ENCODE data around the gene JARID2.
A peak's percentile ranks its signal among the peaks of the same experiment; 100 is the strongest.

JARID2 gene

GRCh38 chr6:15330174-15330944 lies 84.5 kb downstream of the JARID2 start:
- no peak for TF ChIP-seq GATA2 (IDR thresholded peaks at IDR 0.05; ENCODE audit: low read depth, low read length)
- TF ChIP-seq GATA3 (IDR thresholded peaks at IDR 0.05; ENCODE audit: low read depth, low read length) = no peak

DNA sequence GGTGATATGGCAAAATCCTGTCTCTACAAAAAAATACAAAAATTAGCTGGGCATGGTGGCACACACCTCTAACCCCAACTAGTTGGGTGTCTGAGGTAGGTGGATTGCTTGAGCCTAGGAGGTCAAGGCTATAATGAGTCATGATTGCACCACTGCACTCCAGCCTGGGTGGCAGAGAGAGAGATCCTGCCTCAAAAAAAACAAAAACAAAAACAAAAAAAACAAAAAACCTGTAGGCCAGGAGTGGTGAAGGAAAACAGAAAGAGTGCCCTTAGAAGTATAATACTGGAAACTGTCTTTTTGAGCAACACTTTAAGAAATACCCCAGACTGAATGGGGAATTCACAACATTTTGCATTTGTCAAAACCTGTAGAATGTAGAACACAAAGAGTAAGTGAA lies 85.3 kb downstream of the JARID2 start:
- TF ChIP-seq GATA2 (IDR thresholded peaks at IDR 0.05; ENCODE audit: low read depth, low read length) (no peak), GATA3 (IDR thresholded peaks at IDR 0.05; ENCODE audit: low read depth, low read length) (no peak)

DNA sequence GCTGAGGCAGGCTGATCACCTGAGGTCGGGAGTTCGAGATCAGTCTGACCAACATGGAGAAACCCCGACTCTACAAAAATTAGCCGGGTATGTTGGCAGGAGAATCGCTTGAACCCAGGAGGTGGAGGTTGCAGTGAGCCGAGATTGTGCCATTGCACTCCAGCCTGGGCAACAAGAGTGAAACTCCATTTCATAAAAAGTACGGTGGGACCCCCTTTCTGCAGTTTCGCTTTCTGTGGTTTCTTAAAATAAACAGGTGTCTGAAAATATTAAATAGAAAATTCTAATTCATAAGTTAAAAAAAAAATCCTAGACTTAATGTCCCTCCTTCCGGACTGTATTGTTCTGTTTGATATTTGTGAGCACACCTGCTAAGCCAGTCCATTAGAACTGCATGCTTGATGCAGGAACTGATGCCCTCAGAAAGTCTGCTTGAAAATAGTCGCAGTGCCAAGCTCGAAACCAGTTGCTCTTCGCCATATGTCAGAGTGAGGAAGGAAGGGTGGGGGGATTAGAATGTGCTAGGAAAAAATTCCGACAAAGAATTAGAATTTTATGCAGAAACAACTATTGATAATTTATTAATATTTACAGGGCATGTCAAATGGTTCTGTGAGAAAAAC lies 85.9 kb downstream of the JARID2 start:
- TF ChIP-seq GATA2 (IDR thresholded peaks at IDR 0.05; ENCODE audit: low read depth, low read length) (no peak), GATA3 (IDR thresholded peaks at IDR 0.05; ENCODE audit: low read depth, low read length) (no peak)

DNA sequence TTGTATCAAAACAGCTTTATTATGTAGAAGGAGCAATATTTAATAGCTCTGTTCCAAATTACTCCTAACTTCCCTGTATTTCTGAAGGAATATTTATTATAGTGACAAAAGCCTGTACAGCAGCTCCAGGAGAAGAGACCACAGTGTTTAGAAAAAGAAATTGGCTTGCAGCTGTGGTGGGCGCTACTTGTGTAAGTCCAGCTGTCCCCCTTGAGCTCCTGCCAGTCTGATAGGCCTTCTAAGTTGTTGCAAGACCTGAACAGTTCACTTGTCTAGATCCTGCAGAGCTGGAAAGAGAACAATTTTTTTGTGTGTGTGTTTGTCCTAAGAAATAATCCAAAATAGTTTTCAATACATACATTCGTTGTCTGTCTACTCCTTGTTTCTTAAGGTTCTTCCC lies 86.6 kb downstream of the JARID2 start:
- TF ChIP-seq GATA3 (IDR thresholded peaks at IDR 0.05; ENCODE audit: low read depth, low read length) = no peak

DNA sequence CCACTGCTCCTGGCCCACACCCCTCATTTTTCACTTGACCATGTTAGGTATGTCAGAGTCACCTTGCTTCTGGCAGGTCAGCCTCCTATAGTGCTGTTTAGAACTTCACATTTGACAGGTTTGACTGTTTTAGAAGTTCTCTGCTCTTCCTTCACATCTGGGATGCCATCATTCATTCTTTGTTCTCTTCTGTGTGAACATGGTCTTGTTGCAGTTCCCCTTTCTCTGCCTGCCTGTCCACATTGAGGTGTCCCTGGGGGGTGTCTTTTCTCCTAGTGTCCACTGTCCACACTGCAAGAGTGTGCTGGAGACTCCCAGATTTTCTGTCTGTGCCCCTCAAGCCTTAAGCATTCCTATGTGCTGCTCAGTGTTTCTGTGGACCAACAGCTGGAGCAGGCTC lies 89.5 kb downstream of the JARID2 start:
- TF ChIP-seq GATA2 (IDR thresholded peaks at IDR 0.05; ENCODE audit: low read depth, low read length) (no peak), GATA3 (IDR thresholded peaks at IDR 0.05; ENCODE audit: low read depth, low read length) (no peak)

DNA sequence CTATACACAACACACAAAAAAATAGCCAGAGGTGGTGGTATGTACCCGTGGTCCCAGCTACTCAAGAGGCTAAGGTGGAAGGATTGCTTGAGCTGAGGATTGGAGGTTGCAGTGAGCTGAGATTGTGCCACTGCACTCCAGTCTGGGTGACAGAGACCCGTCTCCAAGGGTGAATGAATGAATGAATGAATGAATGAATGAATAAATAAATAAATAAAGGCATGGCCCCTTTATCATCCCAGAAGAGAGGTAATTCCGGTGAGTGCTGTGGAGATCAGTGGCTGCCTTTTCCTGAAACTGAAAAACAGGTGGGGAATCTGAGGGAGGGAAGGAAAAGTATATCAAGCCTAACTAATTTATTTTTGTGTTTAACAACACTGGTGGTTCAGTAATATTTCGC lies 90.0 kb downstream of the JARID2 start:
- TF ChIP-seq GATA3 (IDR thresholded peaks at IDR 0.05; ENCODE audit: low read depth, low read length) (no peak), GATA2 (IDR thresholded peaks at IDR 0.05; ENCODE audit: low read depth, low read length) (no peak)

DNA sequence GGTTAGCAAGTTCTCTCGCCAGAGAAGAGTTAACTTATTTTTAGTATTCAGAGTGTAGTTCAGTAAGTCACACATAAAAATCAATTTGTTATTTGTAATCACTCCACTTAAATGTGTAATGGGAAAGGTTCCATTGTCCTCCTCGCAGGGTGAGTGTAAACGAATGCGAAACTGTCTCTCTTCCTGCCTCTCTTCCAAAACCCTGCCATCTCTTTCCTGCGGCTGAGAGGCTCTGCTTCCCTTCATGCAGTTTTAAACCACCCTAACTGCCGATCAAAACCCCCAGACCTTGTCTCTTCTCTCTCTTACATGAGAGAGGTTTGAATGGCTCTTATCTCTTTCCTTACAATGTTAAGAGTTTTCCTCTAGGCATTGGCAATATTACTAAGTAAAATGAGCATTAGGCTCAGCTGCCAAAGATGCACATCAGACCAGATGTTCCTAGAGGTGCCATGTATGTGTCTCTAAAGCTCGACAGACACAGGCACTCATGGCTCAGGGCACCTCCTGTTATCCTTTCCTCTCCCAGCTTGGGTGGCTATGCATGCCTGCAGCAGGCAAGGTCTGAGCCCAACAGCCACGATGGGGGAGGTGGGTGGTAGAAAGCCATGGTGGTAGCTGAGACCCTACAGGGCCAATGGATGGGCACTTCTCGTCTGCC lies 91.2 kb downstream of the JARID2 start:
- peak; percentile 85 for TF ChIP-seq GATA3 (IDR thresholded peaks at IDR 0.05; ENCODE audit: low read depth, low read length)
- peak; percentile 94 for TF ChIP-seq GATA2 (IDR thresholded peaks at IDR 0.05; ENCODE audit: low read depth, low read length)

GRCh38 chr6:15337582-15337981 lies 91.7 kb downstream of the JARID2 start:
- TF ChIP-seq GATA3 (IDR thresholded peaks at IDR 0.05; ENCODE audit: low read depth, low read length) = no peak
- TF ChIP-seq GATA2 (IDR thresholded peaks at IDR 0.05; ENCODE audit: low read depth, low read length) = no peak

- no peak for TF ChIP-seq GATA2 (IDR thresholded peaks at IDR 0.05; ENCODE audit: low read depth, low read length)
- no peak for TF ChIP-seq GATA3 (IDR thresholded peaks at IDR 0.05; ENCODE audit: low read depth, low read length)
Observed at GRCh38 chr6:15338476-15338875, 92.6 kb downstream of the JARID2 start.

DNA sequence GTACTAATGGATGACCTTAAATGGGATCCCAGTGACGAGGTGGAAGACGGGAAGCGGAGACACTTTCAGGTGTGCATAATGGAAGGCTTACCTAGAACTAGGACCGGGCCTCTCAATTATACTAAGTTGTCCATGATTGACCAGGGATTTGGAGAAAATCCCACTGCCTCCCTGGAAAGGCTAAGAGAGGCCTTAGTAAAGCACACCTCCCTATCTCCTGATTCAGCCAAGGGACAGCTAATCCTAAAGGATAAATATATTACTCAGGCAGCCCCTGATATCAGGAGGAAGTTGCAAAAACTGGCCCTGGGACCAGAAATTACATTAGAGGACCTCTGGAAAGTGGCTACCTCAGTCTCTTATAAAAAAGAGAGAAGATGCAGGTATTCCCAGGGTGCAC lies 93.2 kb downstream of the JARID2 start:
- TF ChIP-seq GATA2 (IDR thresholded peaks at IDR 0.05; ENCODE audit: low read depth, low read length) = no peak
- no peak for TF ChIP-seq GATA3 (IDR thresholded peaks at IDR 0.05; ENCODE audit: low read depth, low read length)

DNA sequence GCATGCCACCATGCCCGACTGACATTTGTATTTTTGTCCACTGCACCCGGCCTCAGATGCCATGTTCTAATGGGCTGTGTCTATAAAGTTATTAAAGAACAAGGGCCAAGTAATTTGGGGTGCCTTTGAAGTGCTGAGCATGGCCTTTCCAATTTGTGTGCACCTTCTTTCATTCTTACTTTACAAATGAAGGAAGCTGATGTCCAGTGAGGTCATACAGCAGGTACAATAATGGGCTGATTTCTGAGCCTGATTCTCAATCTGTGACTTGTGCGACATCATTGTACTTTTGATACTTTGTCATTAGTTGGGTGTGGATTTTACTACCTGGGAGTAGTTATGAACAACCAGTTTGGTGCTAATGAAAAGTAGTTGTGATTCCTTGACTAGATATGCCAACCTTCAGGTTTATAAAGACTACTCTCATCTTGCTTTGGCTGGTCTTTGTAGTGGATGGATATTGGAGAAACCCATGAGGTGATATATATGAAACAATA lies 94.3 kb downstream of the JARID2 start:
- TF ChIP-seq GATA2 (IDR thresholded peaks at IDR 0.05; ENCODE audit: low read depth, low read length) (no peak), GATA3 (IDR thresholded peaks at IDR 0.05; ENCODE audit: low read depth, low read length) (no peak)

- TF ChIP-seq GATA3 (IDR thresholded peaks at IDR 0.05; ENCODE audit: low read depth, low read length) = no peak
- TF ChIP-seq GATA2 (IDR thresholded peaks at IDR 0.05; ENCODE audit: low read depth, low read length) = no peak
Observed at GRCh38 chr6:15340775-15341174, 94.9 kb downstream of the JARID2 start.

- TF ChIP-seq GATA2 (IDR thresholded peaks at IDR 0.05; ENCODE audit: low read depth, low read length) = no peak
Observed at GRCh38 chr6:15341311-15342001, 95.6 kb downstream of the JARID2 start.

DNA sequence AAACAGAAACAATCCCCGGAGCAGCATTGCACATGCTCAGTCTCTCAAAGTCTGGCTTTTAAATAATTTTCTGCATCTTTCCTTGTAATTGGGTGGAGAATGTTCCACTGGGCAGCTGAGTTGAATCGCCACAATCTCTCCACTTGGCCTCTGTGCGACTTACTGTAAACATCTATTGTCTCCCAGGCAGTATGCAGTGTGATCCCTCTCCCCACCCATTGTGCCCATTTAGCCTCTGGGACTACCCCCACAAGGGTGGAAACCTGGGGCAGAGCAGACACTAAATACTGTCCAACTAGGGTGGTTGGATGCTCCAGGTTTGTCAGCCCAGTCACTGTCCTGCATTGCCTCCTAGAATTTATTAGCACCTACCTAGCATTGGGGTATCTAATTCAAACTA lies 96.2 kb downstream of the JARID2 start:
- TF ChIP-seq GATA3 (IDR thresholded peaks at IDR 0.05; ENCODE audit: low read depth, low read length) = no peak
- TF ChIP-seq GATA2 (IDR thresholded peaks at IDR 0.05; ENCODE audit: low read depth, low read length) = no peak

Measured in SH-SY5Y (cell line).